ENCODE results near the gene MYORG.
"Not testable (repeated sequence)": the region's sequence is repeated elsewhere in the genome, so short reads cannot be mapped to it uniquely, and the experiment has no call there.

The MYORG gene

GRCh38 chr9:34343090-34343489 lies 33.6 kb downstream of the MYORG start:
- Histone ChIP-seq H3K4me3 (ENCODE audit: low read length) (no peak overlapping the region), H3K4me2 (ENCODE audit: low read length) (no peak overlapping the region), H3K9ac (ENCODE audit: low read length) (no peak overlapping the region), H3K27ac (ENCODE audit: low read length) (no peak overlapping the region), H3K27me3 (ENCODE audit: low read depth, low read length) (no peaks in the 10 kb centered on the region), H3K79me2 (ENCODE audit: low read length) (no peaks in the 10 kb centered on the region), H3K36me3 (replicated peaks; ENCODE audit: low read depth, low read length) (peaks cover 24% of the 10 kb centered on the region), H2AFZ (ENCODE audit: low read depth, low read length) (no peak overlapping the region), H4K20me1 (ENCODE audit: insufficient read depth, low read length) (no peaks in the 10 kb centered on the region), H3K9me3 (ENCODE audit: insufficient read depth, low read length) (no peaks in the 10 kb centered on the region), H3K4me1 (ENCODE audit: low read length) (no peaks in the 10 kb centered on the region)
- no peak for TF ChIP-seq EZH2phosphoT487 (IDR thresholded peaks at IDR 0.05; ENCODE audit: low read depth)
- TF ChIP-seq, protein P1, sequence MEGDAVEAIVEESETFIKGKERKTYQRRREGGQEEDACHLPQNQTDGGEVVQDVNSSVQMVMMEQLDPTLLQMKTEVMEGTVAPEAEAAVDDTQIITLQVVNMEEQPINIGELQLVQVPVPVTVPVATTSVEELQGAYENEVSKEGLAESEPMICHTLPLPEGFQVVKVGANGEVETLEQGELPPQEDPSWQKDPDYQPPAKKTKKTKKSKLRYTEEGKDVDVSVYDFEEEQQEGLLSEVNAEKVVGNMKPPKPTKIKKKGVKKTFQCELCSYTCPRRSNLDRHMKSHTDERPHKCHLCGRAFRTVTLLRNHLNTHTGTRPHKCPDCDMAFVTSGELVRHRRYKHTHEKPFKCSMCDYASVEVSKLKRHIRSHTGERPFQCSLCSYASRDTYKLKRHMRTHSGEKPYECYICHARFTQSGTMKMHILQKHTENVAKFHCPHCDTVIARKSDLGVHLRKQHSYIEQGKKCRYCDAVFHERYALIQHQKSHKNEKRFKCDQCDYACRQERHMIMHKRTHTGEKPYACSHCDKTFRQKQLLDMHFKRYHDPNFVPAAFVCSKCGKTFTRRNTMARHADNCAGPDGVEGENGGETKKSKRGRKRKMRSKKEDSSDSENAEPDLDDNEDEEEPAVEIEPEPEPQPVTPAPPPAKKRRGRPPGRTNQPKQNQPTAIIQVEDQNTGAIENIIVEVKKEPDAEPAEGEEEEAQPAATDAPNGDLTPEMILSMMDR (IDR thresholded peaks at IDR 0.05; ENCODE audit: low read depth, low read length), result no peak

DNA sequence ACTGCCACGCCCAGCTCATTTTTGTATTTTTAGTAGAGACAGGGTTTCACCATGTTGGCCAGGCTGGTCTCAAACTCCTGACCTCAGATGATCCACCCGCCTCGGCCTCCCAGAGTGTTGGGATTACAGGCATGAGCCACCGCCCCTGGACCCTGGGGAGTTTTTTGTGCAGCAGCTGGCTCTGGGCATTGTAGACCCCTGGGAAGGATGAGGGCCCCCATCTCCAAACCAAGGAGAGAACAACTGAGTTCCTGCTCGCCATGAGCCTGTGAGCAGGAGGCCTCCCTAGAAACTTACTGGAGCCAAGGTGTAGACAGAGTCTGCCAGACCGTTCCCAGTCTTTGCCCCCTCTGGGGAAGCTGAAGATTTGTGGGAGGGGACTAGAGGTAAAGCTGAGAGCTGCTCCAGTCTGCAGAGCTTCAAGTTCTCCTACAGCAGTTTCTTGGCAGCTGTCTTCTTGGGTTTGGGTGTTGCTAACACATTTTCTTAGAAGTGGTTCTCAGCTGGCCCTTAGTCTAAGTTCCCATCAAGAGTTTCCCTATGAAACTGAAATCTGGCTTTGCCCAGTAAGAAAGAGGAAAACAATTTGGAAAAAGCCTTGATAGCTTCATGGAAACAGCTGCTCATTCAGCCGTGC lies 34.9 kb downstream of the MYORG start:
- Histone ChIP-seq H3K4me2 (ENCODE audit: low read length) (no peak overlapping the region), H3K79me2 (ENCODE audit: low read length) (no peaks in the 10 kb centered on the region), H3K4me3 (ENCODE audit: low read length) (no peak overlapping the region), H3K36me3 (replicated peaks; ENCODE audit: low read depth, low read length) (peaks cover 24% of the 10 kb centered on the region), H2AFZ (ENCODE audit: low read depth, low read length) (no peak overlapping the region), H3K27me3 (ENCODE audit: low read depth, low read length) (no peaks in the 10 kb centered on the region), H3K9ac (ENCODE audit: low read length) (no peak overlapping the region), H3K4me1 (ENCODE audit: low read length) (no peaks in the 10 kb centered on the region), H3K27ac (ENCODE audit: low read length) (no peak overlapping the region), H3K9me3 (ENCODE audit: insufficient read depth, low read length) (no peaks in the 10 kb centered on the region), H4K20me1 (ENCODE audit: insufficient read depth, low read length) (no peaks in the 10 kb centered on the region)
- no peak for TF ChIP-seq EZH2phosphoT487 (IDR thresholded peaks at IDR 0.05; ENCODE audit: low read depth)
- TF ChIP-seq, protein P1 (IDR thresholded peaks at IDR 0.05; ENCODE audit: low read depth, low read length), result no peak

DNA sequence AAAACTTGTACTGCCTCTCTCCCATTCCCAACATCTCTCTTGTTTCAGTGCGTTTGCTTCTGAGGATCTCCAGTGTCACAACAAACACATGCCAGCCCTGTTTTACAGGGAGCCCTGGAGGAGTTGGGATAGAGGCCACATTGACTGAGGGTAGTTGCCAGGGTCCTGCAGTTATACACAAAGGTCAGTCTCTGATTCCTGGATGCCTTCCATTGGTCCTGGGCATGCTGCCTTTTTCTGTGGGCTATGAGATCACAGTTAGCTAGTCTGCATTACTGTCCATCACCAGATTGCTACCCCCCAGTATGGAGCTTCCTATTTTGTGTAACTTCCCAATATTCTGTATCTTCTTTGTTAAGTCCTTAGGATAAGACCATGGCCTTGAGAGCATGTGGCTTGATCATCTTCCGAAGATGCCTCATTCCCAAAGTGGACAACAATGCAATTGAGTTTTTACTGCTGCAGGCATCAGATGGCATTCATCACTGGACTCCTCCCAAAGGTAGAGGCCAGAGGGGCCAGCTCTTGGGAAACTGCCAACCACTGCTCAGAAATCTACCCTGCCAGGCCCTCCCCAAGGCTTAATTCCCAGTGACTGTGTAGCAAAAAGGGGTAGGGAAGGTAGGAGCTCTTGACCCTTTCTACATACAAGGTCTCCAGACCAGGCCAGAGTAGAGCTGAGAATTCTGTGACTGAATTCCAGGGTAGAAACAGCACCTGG lies 37.9 kb downstream of the MYORG start:
- no peak overlapping the region for H2AFZ ChIP-seq (ENCODE audit: low read depth, low read length)
- H3K27me3 ChIP-seq (ENCODE audit: low read depth, low read length), result no peaks in the 10 kb centered on the region
- TF ChIP-seq, protein P1 (IDR thresholded peaks at IDR 0.05; ENCODE audit: low read depth, low read length), result no peak
- TF ChIP-seq EZH2phosphoT487 (IDR thresholded peaks at IDR 0.05; ENCODE audit: low read depth), result no peak
- H3K4me2 ChIP-seq (ENCODE audit: low read length), result no peak overlapping the region
- no peak overlapping the region for H3K9ac ChIP-seq (ENCODE audit: low read length)
- no peaks in the 10 kb centered on the region for H3K79me2 ChIP-seq (ENCODE audit: low read length)
- no peak overlapping the region for H3K27ac ChIP-seq (ENCODE audit: low read length)
- no peaks in the 10 kb centered on the region for H3K4me1 ChIP-seq (ENCODE audit: low read length)
- peaks cover 23% of the 10 kb centered on the region for H3K36me3 ChIP-seq (replicated peaks; ENCODE audit: low read depth, low read length)
- H3K4me3 ChIP-seq (ENCODE audit: low read length), result no peak overlapping the region
- no peaks in the 10 kb centered on the region for H3K9me3 ChIP-seq (ENCODE audit: insufficient read depth, low read length)
- no peaks in the 10 kb centered on the region for H4K20me1 ChIP-seq (ENCODE audit: insufficient read depth, low read length)

DNA sequence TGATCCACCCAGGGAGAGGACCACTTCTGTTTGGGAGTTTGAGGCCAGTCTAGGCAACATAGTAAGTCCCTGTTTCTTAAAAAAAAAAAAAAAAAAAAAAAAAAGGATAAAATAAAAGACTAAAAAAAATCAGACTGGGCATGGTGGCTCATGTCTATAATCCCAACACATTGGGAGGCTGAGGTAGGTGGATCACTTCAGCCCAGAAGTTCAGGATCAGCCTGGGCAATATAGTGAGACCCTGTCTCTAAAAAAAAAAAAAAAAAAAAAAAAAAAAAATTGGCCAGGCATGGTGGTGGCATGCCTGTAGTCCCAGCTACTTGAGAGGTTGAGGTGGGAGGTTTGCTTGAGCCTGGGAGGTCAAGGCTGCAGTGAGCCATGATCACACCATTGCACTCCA lies 38.6 kb downstream of the MYORG start:
- not testable (repeated sequence) for H3K79me2 ChIP-seq (ENCODE audit: low read length); H4K20me1 ChIP-seq (ENCODE audit: insufficient read depth, low read length); H3K27me3 ChIP-seq (ENCODE audit: low read depth, low read length); H3K4me2 ChIP-seq (ENCODE audit: low read length); H3K4me1 ChIP-seq (ENCODE audit: low read length); H3K9me3 ChIP-seq (ENCODE audit: insufficient read depth, low read length); H2AFZ ChIP-seq (ENCODE audit: low read depth, low read length); H3K9ac ChIP-seq (ENCODE audit: low read length); H3K4me3 ChIP-seq (ENCODE audit: low read length); H3K27ac ChIP-seq (ENCODE audit: low read length)
- H3K36me3 ChIP-seq (replicated peaks; ENCODE audit: low read depth, low read length), result peaks cover 15% of the 10 kb centered on the region
